Calu3 (cell line): ENCODE results near the gene RRP12. TPM values are rescaled to one million over a fixed set of nuclear protein-coding genes. Genes with fewer than 3 reads are reported as not detected.
A peak's percentile ranks its signal among the peaks of the same experiment; 100 is the strongest.

Experiments used
- BruUV-seq: library from RNA; stranded (reverse); fragments of 400-500 nt; replicated peaks from 2 replicates; lab custom pipeline; 2021; lab: Mats Ljungman, UMichigan
- CTCF ChIA-PET: fragments of 300-600 bp; sonication (Branson Sonifier 250); formaldehyde crosslinking; loops from one replicate; lab custom pipeline; 2022; ENCODE audit warnings: antibody characterized with exemption; lab: Charles Lee
- DNase-seq: peaks from one replicate; pipeline ENCODE4 v3.0.0; 2022
- H3K27ac Mint-ChIP-seq: one replicate; pipeline ENCODE4 v1.8.0; 2022; ENCODE audit warnings: mixed read lengths; ENCODE audit not compliant: unreplicated experiment
- H3K27me3 Mint-ChIP-seq: one replicate; pipeline ENCODE4 v1.8.0; 2022; ENCODE audit warnings: mixed read lengths; ENCODE audit not compliant: unreplicated experiment
- H3K36me3 Mint-ChIP-seq: one replicate; pipeline ENCODE4 v1.8.0; 2022; ENCODE audit warnings: mild to moderate bottlenecking, moderate library complexity, mixed read lengths; ENCODE audit not compliant: insufficient read depth, unreplicated experiment
- H3K4me1 Mint-ChIP-seq: one replicate; pipeline ENCODE4 v1.8.0; 2022; ENCODE audit warnings: mild to moderate bottlenecking, low read depth, mixed read lengths; ENCODE audit not compliant: unreplicated experiment
- H3K4me3 Mint-ChIP-seq: one replicate; pipeline ENCODE4 v1.8.0; 2022; ENCODE audit warnings: mild to moderate bottlenecking, low read depth, moderate library complexity, mixed read lengths; ENCODE audit not compliant: unreplicated experiment
- H3K9me3 Mint-ChIP-seq: one replicate; pipeline ENCODE4 v1.8.0; 2022; ENCODE audit warnings: low read depth, mixed read lengths; ENCODE audit not compliant: unreplicated experiment
- intact Hi-C: fragments of 100-400 bp; cut with micrococcal nuclease; formaldehyde crosslinking; loops from one replicate; pipeline ENCODE4 v1.10.0; 2022; ENCODE audit not compliant: unreplicated experiment
- total RNA-seq: library from RNA; stranded (reverse); gene quantifications from 2 replicates; pipeline ENCODE4 v1.2.3, GENCODE V29; 2022
- TF ChIP-seq, protein P1 (sequence below): fragments of 200-600 bp; IDR thresholded peaks from one replicate; pipeline ENCODE4 v1.8.0; 2022; ENCODE audit warnings: antibody characterized with exemption; ENCODE audit not compliant: unreplicated experiment

RRP12 gene
- total RNA-seq, 1 experiment from 2014 or later: 52.6 TPM

DNA sequence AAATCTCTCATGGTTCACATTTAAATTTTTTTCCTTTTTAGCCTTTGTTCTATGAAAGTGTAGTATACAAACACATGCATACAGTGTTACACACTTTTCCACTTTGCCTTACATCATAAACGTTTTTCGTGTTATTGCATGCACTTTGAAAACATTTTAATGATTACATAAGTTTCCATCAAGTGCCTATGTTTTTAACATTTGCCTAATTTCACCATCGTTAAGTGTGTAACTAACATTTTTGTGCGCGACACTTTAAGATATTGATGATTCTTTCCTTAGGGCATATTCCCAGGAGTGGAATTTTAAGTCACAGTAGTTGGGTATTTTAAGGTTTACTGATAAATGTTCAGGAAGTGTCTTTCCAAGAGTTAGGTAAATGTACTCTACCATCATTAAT lies 65.1 kb downstream of the RRP12 start:
- TF ChIP-seq, protein P1, sequence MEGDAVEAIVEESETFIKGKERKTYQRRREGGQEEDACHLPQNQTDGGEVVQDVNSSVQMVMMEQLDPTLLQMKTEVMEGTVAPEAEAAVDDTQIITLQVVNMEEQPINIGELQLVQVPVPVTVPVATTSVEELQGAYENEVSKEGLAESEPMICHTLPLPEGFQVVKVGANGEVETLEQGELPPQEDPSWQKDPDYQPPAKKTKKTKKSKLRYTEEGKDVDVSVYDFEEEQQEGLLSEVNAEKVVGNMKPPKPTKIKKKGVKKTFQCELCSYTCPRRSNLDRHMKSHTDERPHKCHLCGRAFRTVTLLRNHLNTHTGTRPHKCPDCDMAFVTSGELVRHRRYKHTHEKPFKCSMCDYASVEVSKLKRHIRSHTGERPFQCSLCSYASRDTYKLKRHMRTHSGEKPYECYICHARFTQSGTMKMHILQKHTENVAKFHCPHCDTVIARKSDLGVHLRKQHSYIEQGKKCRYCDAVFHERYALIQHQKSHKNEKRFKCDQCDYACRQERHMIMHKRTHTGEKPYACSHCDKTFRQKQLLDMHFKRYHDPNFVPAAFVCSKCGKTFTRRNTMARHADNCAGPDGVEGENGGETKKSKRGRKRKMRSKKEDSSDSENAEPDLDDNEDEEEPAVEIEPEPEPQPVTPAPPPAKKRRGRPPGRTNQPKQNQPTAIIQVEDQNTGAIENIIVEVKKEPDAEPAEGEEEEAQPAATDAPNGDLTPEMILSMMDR: no peak
- H3K36me3 Mint-ChIP-seq: peaks cover 21% of the 10 kb centered on the region
- no TSS peak for BruUV-seq
- H3K4me3 Mint-ChIP-seq: no peak overlapping the region
- CTCF ChIA-PET: no interaction called here
- intact Hi-C loops: no loop called here
- peaks cover 16% of the 10 kb centered on the region for H3K4me1 Mint-ChIP-seq
- no peak overlapping the region for H3K27ac Mint-ChIP-seq
- no peaks in the 10 kb centered on the region for H3K9me3 Mint-ChIP-seq
- DNase-seq: no peak
- no peaks in the 10 kb centered on the region for H3K27me3 Mint-ChIP-seq

DNA sequence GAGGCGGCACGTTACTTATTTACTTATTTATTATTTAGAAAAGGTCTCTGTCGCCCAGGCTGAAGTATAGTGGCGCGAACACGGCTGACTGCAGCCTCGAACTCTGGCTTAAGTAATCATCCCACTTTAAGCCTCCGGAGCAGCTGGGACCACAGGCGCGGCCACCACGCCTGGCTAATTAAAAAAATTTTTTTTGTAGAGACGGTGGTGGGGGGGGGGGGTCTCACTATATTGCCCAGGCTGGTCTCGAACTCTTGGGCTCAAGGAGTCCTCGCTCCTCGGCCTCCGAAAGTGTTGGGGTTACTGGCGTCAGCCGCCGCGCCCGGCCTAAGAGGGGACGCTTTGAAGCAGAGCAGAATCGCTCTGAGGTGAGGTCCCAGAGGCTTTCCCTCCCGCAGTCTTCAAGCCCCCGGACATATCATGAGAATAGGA lies 65.9 kb downstream of the RRP12 start:
- intact Hi-C loops: no loop called here
- Mint-ChIP-seq H3K27ac (no peak overlapping the region), H3K9me3 (no peaks in the 10 kb centered on the region), H3K36me3 (peaks cover 21% of the 10 kb centered on the region), H3K27me3 (no peaks in the 10 kb centered on the region), H3K4me1 (peaks cover 17% of the 10 kb centered on the region), H3K4me3 (peak overlapping the region; percentile 82)
- no TSS peak for BruUV-seq
- TF ChIP-seq, protein P1: no peak
- CTCF ChIA-PET: no interaction called here
- DNase-seq: no peak

DNA sequence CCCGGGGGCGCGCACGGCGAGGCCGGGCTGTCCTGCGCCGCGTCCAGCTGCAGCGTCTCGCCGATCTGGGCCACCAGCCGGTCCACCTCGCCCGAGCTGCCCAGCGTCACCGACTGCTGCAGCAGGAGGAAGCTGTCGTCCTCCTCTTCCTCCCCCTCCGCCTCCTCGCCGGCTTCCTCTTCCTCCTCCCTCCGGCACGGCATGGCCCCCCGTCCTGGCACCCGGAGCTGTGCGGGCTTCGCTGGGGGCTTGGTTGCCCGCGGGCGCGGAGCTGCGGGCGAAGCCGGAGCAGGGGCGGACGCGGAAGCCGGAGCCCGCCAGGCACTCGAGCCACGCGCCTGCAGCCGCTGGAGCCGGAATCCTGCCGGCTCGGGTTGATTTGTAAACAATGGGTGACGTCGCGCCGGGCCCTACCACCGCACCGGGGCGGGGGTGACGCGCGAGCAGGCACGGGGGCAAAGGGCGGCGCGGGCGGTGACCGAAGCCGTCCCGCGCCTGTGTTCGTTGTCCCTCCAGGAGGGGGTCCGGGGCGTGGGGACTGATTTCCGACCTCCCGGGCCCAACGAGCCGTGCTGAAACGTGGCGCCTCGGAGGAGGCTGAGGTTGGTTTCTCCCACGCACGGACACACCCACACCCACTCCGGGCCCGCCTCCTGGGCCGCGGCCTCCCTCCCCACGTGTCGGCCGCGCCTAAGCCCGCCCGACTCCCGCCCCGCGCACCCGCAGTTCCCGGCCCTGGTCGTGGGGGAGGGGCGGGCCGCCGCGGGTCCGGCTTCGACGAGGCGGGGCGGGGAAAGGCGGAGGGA lies 66.6 kb downstream of the RRP12 start, which contains the start of gene FRAT2:
Gene FRAT2, minus strand, starts transcription at position 360 of the 806 bp plus-strand sequence. Its CDS starts 157 bp downstream, at position 203.
- H3K9me3 Mint-ChIP-seq: no peaks in the 10 kb centered on the region
- DNase-seq: peak; percentile 82
- TF ChIP-seq, protein P1: no peak
- H3K27ac Mint-ChIP-seq: peak within 1 kb of the TSS; percentile 58
- no TSS peak for BruUV-seq
- peaks cover 21% of the 10 kb centered on the region for H3K36me3 Mint-ChIP-seq
- H3K27me3 Mint-ChIP-seq: no peaks in the 10 kb centered on the region
- peak within 1 kb of the TSS; percentile 82 for H3K4me3 Mint-ChIP-seq
- H3K4me1 Mint-ChIP-seq: peaks cover 23% of the 10 kb centered on the region
- intact Hi-C loops: no loop called here
- CTCF ChIA-PET: no interaction called here

DNA sequence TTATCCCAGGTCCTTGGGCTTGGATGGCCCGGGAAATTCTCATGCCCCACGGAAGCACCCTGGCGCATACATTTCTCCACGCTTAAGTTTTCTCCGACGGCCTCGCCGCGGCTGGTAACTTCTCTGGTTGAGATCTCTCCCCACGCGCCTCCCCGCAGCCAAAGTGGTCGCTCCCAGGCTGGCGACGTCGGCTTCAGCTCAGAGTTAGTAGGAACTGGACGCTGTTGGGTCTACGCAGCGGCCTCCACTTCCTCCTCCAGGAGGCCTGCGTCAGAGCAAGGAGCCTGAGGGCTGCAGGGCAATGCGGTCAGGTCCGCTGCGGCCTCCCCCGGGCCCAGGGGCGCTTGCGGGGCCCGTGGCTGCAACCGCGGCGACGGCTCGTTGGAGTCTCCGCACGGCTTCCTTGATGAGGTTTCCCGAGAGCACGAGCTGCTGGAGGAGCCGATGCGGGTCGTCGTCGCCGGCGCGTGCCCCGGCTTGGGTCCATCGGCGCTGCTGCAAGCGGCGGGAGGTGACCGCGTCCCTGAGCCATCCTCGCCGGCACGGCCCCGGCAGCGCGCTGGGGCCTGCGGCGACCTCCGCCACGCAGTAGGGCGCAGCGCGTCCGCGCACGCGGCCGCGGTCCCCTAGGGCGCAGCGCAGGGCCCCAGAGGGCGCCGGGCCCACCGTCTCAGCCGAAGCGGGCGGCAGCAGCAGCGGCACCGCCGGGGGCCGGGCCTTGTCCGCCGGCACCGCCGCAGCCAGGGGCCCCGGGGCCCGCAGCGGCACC lies 67.4 kb downstream of the RRP12 start:
- TF ChIP-seq, protein P1: no peak
- H3K27ac Mint-ChIP-seq: peak overlapping the region; percentile 58
- peak; percentile 13 for DNase-seq
- CTCF ChIA-PET: interaction anchor here (1.5 to 2.3 kb wide), 2 partner anchors 42 to 55 kb away, joined by 8 read pairs; partner anchors contain the start of gene ARHGAP19
- intact Hi-C loops: loop anchor here (2.0 kb wide), 1 partner anchor 55 kb away; no protein-coding TSS in a partner anchor
- no peaks in the 10 kb centered on the region for H3K27me3 Mint-ChIP-seq
- no TSS peak for BruUV-seq
- no peaks in the 10 kb centered on the region for H3K9me3 Mint-ChIP-seq
- H3K4me1 Mint-ChIP-seq: peaks cover 29% of the 10 kb centered on the region
- H3K36me3 Mint-ChIP-seq: peaks cover 21% of the 10 kb centered on the region
- peak overlapping the region; percentile 82 for H3K4me3 Mint-ChIP-seq
